K562 (cell line): ENCODE data around the gene TBC1D1. TPM values are rescaled to one million over a fixed set of nuclear protein-coding genes. Genes with fewer than 3 reads are reported as not detected.

Experiments
- ATAC-seq: fragments of 200-7000 bp; cut with Tn5 transposase; 3 replicates; pipeline ENCODE4 v1.9.1; 2020; ENCODE audit warnings: moderate library complexity
- BruUV-seq: library from RNA; stranded (reverse); fragments of 400-500 nt; replicated peaks from 2 replicates; lab custom pipeline; 2021; lab: Mats Ljungman, UMichigan
- CTCF ChIA-PET: fragments of 300-600 bp; formaldehyde crosslinking; extraction: SDS; loops from one replicate; lab custom pipeline; 2021; ENCODE audit warnings: low intra/inter-chr PET ratio; lab: Yijun Ruan, JAX
- POLR2A ChIA-PET: fragments of 300-600, 350-650 bp; sonication (Branson Sonifier 250); formaldehyde crosslinking; extraction: SDS; loops from one replicate; lab custom pipeline; 2021; ENCODE audit warnings: antibody characterized with exemption, inconsistent platforms; lab: Yijun Ruan, JAX
- DNase-seq, 4 experiments: peaks; one replicate each; pipeline versions ENCODE4 v3.0.0 to v3.0.0-alpha.2; 2011 to 2018; ENCODE audit warnings: low spot score in 3 of 4, mixed read lengths in 3 of 4; ENCODE audit errors: extremely low read depth in 1 of 4
- FAIRE-seq: peaks from 2 replicates; lab custom pipeline; 2011; peaks lifted over from hg19 to GRCh38; lab: Jason Lieb, UNC
- H2AFZ ChIP-seq: 2 replicates; pipeline ENCODE4 v1.6.0; 2011; ENCODE audit warnings: low read depth, low read length, control low read depth, inconsistent platforms
- H3K27ac ChIP-seq: fragments of 200-600 bp; 3 replicates; pipeline ENCODE4 v1.8.0; 2011; ENCODE audit warnings: low read depth, mild to moderate bottlenecking, control low read depth, inconsistent platforms, low read length, moderate library complexity, mixed read lengths; ENCODE audit errors: extremely low read depth
- H3K27me3 ChIP-seq, 2 experiments: fragments of 300-600 bp in 1 of 2; 2 replicates in 1 of 2; 3 replicates in 1 of 2; pipeline versions ENCODE4 v1.6.0 to v1.8.0; 2011; ENCODE audit warnings: inconsistent platforms in 2 of 2, low read length in 2 of 2, mild to moderate bottlenecking in 1 of 2, mixed read lengths in 1 of 2, moderate library complexity in 1 of 2; ENCODE audit not compliant: control insufficient read depth in 2 of 2, insufficient read depth in 2 of 2
- H3K36me3 ChIP-seq: fragments of 300-600 bp; 3 replicates; pipeline ENCODE4 v1.8.0; 2011; ENCODE audit warnings: mild to moderate bottlenecking, low read length, inconsistent platforms; ENCODE audit not compliant: control insufficient read depth, insufficient read depth
- H3K4me1 ChIP-seq, 2 experiments: fragments of 200-600 bp in 1 of 2; replicated peaks in 1 of 2; 2 replicates in 1 of 2; 3 replicates in 1 of 2; pipeline versions ENCODE4 v1.5.1 to v1.8.0; 2011; ENCODE audit warnings: inconsistent platforms in 2 of 2, low read length in 2 of 2, mild to moderate bottlenecking in 1 of 2, mixed read lengths in 1 of 2, moderate library complexity in 1 of 2; ENCODE audit not compliant: control insufficient read depth in 2 of 2, insufficient read depth in 2 of 2
- H3K4me2 ChIP-seq: 2 replicates; pipeline ENCODE4 v1.6.1; 2011; ENCODE audit warnings: low read length, control low read depth, inconsistent platforms, mixed read lengths; ENCODE audit not compliant: insufficient read depth
- H3K4me3 ChIP-seq: fragments of 200-600 bp; sonication (generic), shearing (Covaris generic); 2 replicates; pipeline ENCODE4 v1.5.1; 2016; ENCODE audit warnings: control low read depth, inconsistent platforms
- H3K79me2 ChIP-seq: fragments of 200-600 bp; 3 replicates; pipeline ENCODE4 v1.8.0; 2011; ENCODE audit warnings: low read length, inconsistent platforms; ENCODE audit not compliant: control insufficient read depth, insufficient read depth
- H3K9ac ChIP-seq, 2 experiments: 2 replicates each; pipeline versions ENCODE4 v1.6.0 to v1.6.1; 2011; ENCODE audit warnings: low read depth in 2 of 2, low read length in 2 of 2, control low read depth in 1 of 2, inconsistent platforms in 1 of 2, mild to moderate bottlenecking in 1 of 2, mixed read lengths in 1 of 2; ENCODE audit not compliant: insufficient read depth in 1 of 2
- H3K9me1 ChIP-seq: one replicate; pipeline ENCODE4 v1.6.0; 2011; ENCODE audit warnings: inconsistent platforms, mild to moderate bottlenecking, low read length, moderate library complexity; ENCODE audit not compliant: control insufficient read depth, insufficient read depth
- H3K9me3 ChIP-seq: replicated peaks from 2 replicates; pipeline ENCODE4 v1.5.1; 2011; ENCODE audit warnings: low read depth, low read length, inconsistent platforms; ENCODE audit not compliant: control insufficient read depth, insufficient read depth
- H4K20me1 ChIP-seq: replicated peaks from 2 replicates; pipeline ENCODE4 v1.6.1; 2011; ENCODE audit warnings: low read length, inconsistent platforms, mixed read lengths; ENCODE audit not compliant: control insufficient read depth, insufficient read depth
- CBX1 ChIP-seq: sonication (generic); IDR thresholded peaks from 2 replicates; pipeline ENCODE4 v1.6.1; 2016; ENCODE audit warnings: antibody characterized with exemption, low read depth, mild to moderate bottlenecking
- ELF4 ChIP-seq: fragments of 450-650 bp; formaldehyde crosslinking; IDR thresholded peaks from 2 replicates; pipeline ENCODE4 v1.4.0; 2022; ENCODE audit warnings: missing genetic modification characterization
- ESRRB ChIP-seq: fragments of 250-450 bp; sonication (Bioruptor Pico); IDR thresholded peaks from 2 replicates; pipeline ENCODE4 v1.5.0; 2020; ENCODE audit warnings: mild to moderate bottlenecking, moderate library complexity, borderline replicate concordance
- FOXJ3 ChIP-seq: sonication (generic); formaldehyde crosslinking; IDR thresholded peaks from 2 replicates; pipeline ENCODE4 v1.4.0; 2020; ENCODE audit warnings: mild to moderate bottlenecking, missing genetic modification reagents
- MXD1 ChIP-seq: fragments of 250-450 bp; sonication (Bioruptor Pico); IDR thresholded peaks from 2 replicates; pipeline ENCODE4 v1.8.0; 2021; ENCODE audit warnings: borderline replicate concordance, mild to moderate bottlenecking, moderate library complexity; ENCODE audit not compliant: poor library complexity, severe bottlenecking
- PTTG1 ChIP-seq: fragments of 450-650 bp; IDR thresholded peaks from 2 replicates; pipeline ENCODE4 v1.6.1; 2016; ENCODE audit warnings: low read depth, mild to moderate bottlenecking, missing genetic modification characterization, missing compliant biosample characterization
- RFX5 ChIP-seq: IDR thresholded peaks from 2 replicates; pipeline ENCODE4 v1.6.1; 2011; ENCODE audit warnings: low read depth, mild to moderate bottlenecking, improper control_type of control experiment, low read length
- SMAD1 ChIP-seq: fragments of 150-350 bp; IDR thresholded peaks from 2 replicates; pipeline ENCODE4 v1.6.1; 2014; ENCODE audit warnings: low read length, low read depth; ENCODE audit not compliant: partially characterized antibody
- SMARCA4 ChIP-seq: fragments of 450-650 bp; IDR thresholded peaks from 2 replicates; pipeline ENCODE4 v1.6.1; 2016
- SPI1 ChIP-seq: IDR thresholded peaks from 2 replicates; pipeline ENCODE4 v1.6.1; 2011; ENCODE audit warnings: low read depth, low read length, control low read depth, borderline replicate concordance
- STAG1 ChIP-seq: sonication (generic); formaldehyde crosslinking; IDR thresholded peaks from 2 replicates; pipeline ENCODE4 v1.5.0; 2020; ENCODE audit warnings: missing genetic modification reagents, borderline replicate concordance
- TEAD1 ChIP-seq, 2 experiments: fragments of 450-650 bp in 1 of 2; sonication (generic) in 1 of 2; formaldehyde crosslinking; IDR thresholded peaks; 2 replicates each; pipeline versions ENCODE4 v1.4.0 to v1.8.0; 2020 to 2022; ENCODE audit warnings: mild to moderate bottlenecking in 2 of 2, missing genetic modification reagents in 1 of 2
- ZFP1 ChIP-seq: fragments of 450-650 bp; formaldehyde crosslinking; IDR thresholded peaks from 2 replicates; pipeline ENCODE4 v1.4.0; 2020; ENCODE audit warnings: mild to moderate bottlenecking, mixed read lengths
- ZNF707 ChIP-seq: fragments of 250-450 bp; sonication (Bioruptor Pico); conservative IDR thresholded peaks from 2 replicates; pipeline ENCODE4 v1.8.0; 2022; ENCODE audit warnings: inconsistent platforms, mild to moderate bottlenecking, moderate library complexity
- ZNF766 ChIP-seq: fragments of 200-800 bp; sonication (Bioruptor generic); conservative IDR thresholded peaks from 2 replicates; pipeline ENCODE4 v1.6.1; 2016; ENCODE audit warnings: missing genetic modification characterization, missing compliant biosample characterization
- WGBS: fragments of 100-300 bp; shearing (Covaris generic); methylation state at CpG from one replicate; pipeline ENCODE4 v1.1.6; 2016; ENCODE audit warnings: low coverage, mixed read lengths; ENCODE audit not compliant: insufficient coverage; ENCODE audit errors: missing lambda C conversion rate; 5-methylcytosine and 5-hydroxymethylcytosine counted together
- in situ Hi-C: fragments of 300-500 bp; cut with MboI; formaldehyde crosslinking; loops from 4 replicates; pipeline ENCODE4 v1.15.0; 2018; ENCODE audit warnings: inconsistent platforms, mixed read lengths
- intact Hi-C: fragments of 100-400 bp; cut with micrococcal nuclease; formaldehyde crosslinking; loops from 2 replicates; pipeline ENCODE4 v1.14.2; 2022
- polyA plus RNA-seq, 8 experiments: library from polyadenylated mRNA; depleted of rRNA in 4 of 8; stranded (reverse) in 5 of 8; unstranded in 3 of 8; fragments of >200 nt; fragmentation: Nextera tagmentation in 2 of 8; fragmentation: Illumina TruSeq in 1 of 8; extraction: Ambion mirVana in 2 of 8; extraction: Trizol in 1 of 8; gene quantifications; 2 replicates each; pipeline versions ENCODE4 v1.2.1 to v1.2.3, GENCODE V29; 2011 to 2014; ENCODE audit warnings: inconsistent platforms in 1 of 8, missing spikeins in 1 of 8
- total RNA-seq, 7 experiments: library from RNA; depleted of rRNA in 6 of 7; stranded (reverse); fragments of >200 nt in 6 of 7; fragmentation: Illumina TruSeq in 2 of 7; extraction: Trizol in 2 of 7; gene quantifications; 2 replicates each; pipeline versions ENCODE4 v1.2.1 to v1.2.3, GENCODE V29; 2011 to 2021; ENCODE audit warnings: low replicate concordance in 1 of 7
- TF ChIP-seq, protein P1 (sequence below): fragments of 250-450 bp; sonication (Bioruptor Pico); IDR thresholded peaks from 2 replicates; pipeline ENCODE4 v1.6.1; 2021; ENCODE audit warnings: mild to moderate bottlenecking

The TBC1D1 gene
- total and polyA plus RNA-seq, 9 of the 15 experiments (the other 6 are each of a cell fraction or from before 2014, with no cell fraction given), result 0.59 to 14.2 (median 8.8) TPM

DNA sequence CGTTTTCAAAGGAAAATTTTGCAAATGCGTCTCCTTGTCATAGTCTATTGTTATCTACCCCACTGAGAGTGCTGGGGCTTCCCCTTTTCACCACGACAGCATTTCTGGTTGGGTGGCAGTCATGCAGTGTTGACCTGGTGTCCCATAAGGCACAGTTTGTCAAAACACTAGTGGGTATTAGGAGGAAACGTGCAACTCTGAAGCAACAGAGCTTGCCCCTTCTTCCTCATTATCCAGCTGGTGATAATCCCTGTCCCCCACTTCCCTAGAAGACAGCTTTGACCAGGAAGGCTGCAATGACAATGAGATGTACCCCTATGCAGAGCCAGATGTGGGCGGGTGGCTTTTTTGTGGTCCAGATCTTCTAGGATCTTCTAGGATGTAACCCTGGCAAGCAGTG, 1.8 kb downstream of the TBC1D1 start:
- Histone ChIP-seq H3K4me3 (no peak overlapping the region), H4K20me1 (no peaks in the 10 kb centered on the region), H3K36me3 (no peaks in the 10 kb centered on the region), H3K9me1 (no peaks in the 10 kb centered on the region), H3K79me2 (no peaks in the 10 kb centered on the region), H3K4me2 (no peak overlapping the region), H3K27me3 (peaks cover 12 to 45% of the 10 kb centered on the region in 2 experiments; a peak in 3 of 5 replicates), H2AFZ (no peak overlapping the region), H3K27ac (no peak overlapping the region), H3K9me3 (no peaks in the 10 kb centered on the region), H3K4me1 (peaks cover 0 to 12% of the 10 kb centered on the region in 2 experiments; a peak in 2 of 5 replicates), H3K9ac (no peak overlapping the region)
- FAIRE-seq, result no peak
- no TSS peak for BruUV-seq
- intact Hi-C loops (no loop called here), in situ Hi-C loops (no loop called here)
- no peak for DNase-seq
- POLR2A ChIA-PET, result no interaction called here
- WGBS, result 3% methylated on average over 5 of the region's 5 CpGs
- CTCF ChIA-PET, result no interaction called here
- TF ChIP-seq ZNF766 (no peak), SPI1 (peak; percentile 37; the same call in 1 of the 2 replicates)
- no peak for ATAC-seq

DNA sequence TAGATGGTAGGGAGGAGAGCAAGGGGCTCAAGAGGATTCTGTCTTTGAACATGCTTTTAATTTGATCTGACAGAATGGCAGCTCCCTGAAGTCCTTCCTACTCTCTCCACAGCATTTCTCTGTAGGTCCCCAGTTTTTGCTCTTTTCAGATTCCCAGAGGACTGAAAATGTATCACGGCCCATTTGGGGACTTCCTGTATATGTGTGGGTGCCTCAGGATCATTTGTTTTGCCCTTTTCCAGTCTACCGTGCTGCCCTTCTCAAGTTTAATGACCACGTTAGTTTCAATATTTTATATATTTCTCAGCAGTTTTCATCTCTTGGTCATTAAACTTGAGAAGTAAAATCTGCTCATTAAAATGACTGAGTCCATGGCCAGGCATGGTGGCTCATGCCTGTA, 2.3 kb downstream of the TBC1D1 start:
- ATAC-seq, result no peak
- Histone ChIP-seq H3K4me2 (no peak overlapping the region), H3K27me3 (peaks cover 14 to 44% of the 10 kb centered on the region in 2 experiments; a peak in 3 of 5 replicates), H3K27ac (no peak overlapping the region), H3K9ac (no peak overlapping the region), H3K36me3 (no peaks in the 10 kb centered on the region), H3K9me3 (no peaks in the 10 kb centered on the region), H4K20me1 (no peaks in the 10 kb centered on the region), H3K4me1 (peaks cover 0 to 12% of the 10 kb centered on the region in 2 experiments; a peak in 2 of 5 replicates), H3K4me3 (no peak overlapping the region), H3K9me1 (no peaks in the 10 kb centered on the region), H2AFZ (no peak overlapping the region), H3K79me2 (no peaks in the 10 kb centered on the region)
- no peak for FAIRE-seq
- no peak for DNase-seq
- ChIA-PET CTCF (no interaction called here), POLR2A (no interaction called here)
- WGBS, result 0% methylated on average over 3 of the region's 3 CpGs
- no TSS peak for BruUV-seq
- intact Hi-C loops, result no loop called here
- in situ Hi-C loops, result no loop called here
- TF ChIP-seq SMAD1 (no peak), PTTG1 (tag) (no peak), ZNF707 (CRISPR knock-in tag) (no peak), MXD1 (CRISPR knock-in tag) (no peak), ZFP1 (CRISPR knock-in tag) (no peak), ELF4 (no peak), RFX5 (no peak), TEAD1 (CRISPR knock-in tag; IDR thresholded peaks at IDR 0.05) (no peak), ESRRB (no peak), CBX1 (no peak), FOXJ3 (CRISPR knock-in tag) (no peak), STAG1 (CRISPR knock-in tag) (no peak), SMARCA4 (no peak)
- TF ChIP-seq, protein P1, sequence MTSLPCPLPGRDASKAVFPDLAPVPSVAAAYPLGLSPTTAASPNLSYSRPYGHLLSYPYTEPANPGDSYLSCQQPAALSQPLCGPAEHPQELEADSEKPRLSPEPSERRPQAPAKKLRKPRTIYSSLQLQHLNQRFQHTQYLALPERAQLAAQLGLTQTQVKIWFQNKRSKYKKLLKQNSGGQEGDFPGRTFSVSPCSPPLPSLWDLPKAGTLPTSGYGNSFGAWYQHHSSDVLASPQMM (CRISPR knock-in tag), result no peak
